ENCODE measurements around the gene PCDHB7.
"Not testable (repeated sequence)": the region's sequence is repeated elsewhere in the genome, so short reads cannot be mapped to it uniquely, and the experiment has no call there.

- not testable (repeated sequence) for TF ChIP-seq CTCF (conservative IDR thresholded peaks at IDR 0.05; ENCODE audit: low read depth, low read length); RFX5 (IDR thresholded peaks at IDR 0.05; ENCODE audit: low read depth, low read length); POLR2A (IDR thresholded peaks at IDR 0.05; ENCODE audit: low read depth, low read length); RAD21 (IDR thresholded peaks at IDR 0.05; ENCODE audit: low read length); MAZ (IDR thresholded peaks at IDR 0.05; ENCODE audit: borderline replicate concordance, low read depth, low read length); NFE2L2 (IDR thresholded peaks at IDR 0.05; ENCODE audit: low read depth, low read length); MAFK (IDR thresholded peaks at IDR 0.05; ENCODE audit: low read depth, low read length); CHD1 (IDR thresholded peaks at IDR 0.05; ENCODE audit: low read depth, low read length); FOS (IDR thresholded peaks at IDR 0.05; ENCODE audit: low read depth, low read length); USF2 (IDR thresholded peaks at IDR 0.05; ENCODE audit: low read depth, low read length); ELK1 (IDR thresholded peaks at IDR 0.05; ENCODE audit: borderline replicate concordance, low read depth, low read length)
Measured at GRCh38 chr5:141189131-141189530, 16.7 kb downstream of the PCDHB7 start.

All from IMR-90 (cell line).